Esophagus muscularis mucosa (tissue), 4 donors: ENCODE measurements around the gene LRMDA.

Experiments
- EP300 ChIP-seq: sonication (generic); formaldehyde crosslinking; IDR thresholded peaks from one replicate; pipeline ENCODE4 v1.6.1; 2017; ENCODE audit warnings: antibody characterized with exemption
- POLR2A ChIP-seq: fragments of 450-650 bp; IDR thresholded peaks from one replicate; pipeline ENCODE4 v1.6.1; 2017; ENCODE audit warnings: antibody characterized with exemption, moderate library complexity, mild to moderate bottlenecking, low read depth
- POLR2AphosphoS5 ChIP-seq, 2 donors: sonication (generic); formaldehyde crosslinking; IDR thresholded peaks; one replicate each; pipeline ENCODE4 v1.6.1; 2017; ENCODE audit warnings: antibody characterized with exemption in 2 of 2
- TF ChIP-seq, protein P1 (sequence below), 3 experiments: fragments of 200-600 bp in 2 of 3; fragments of 450-650 bp in 1 of 3; sonication (generic) in 2 of 3; IDR thresholded peaks; one replicate each; pipeline ENCODE4 v1.5.1; 2017 to 2019; ENCODE audit warnings: antibody characterized with exemption in 3 of 3, mild to moderate bottlenecking in 2 of 3, moderate library complexity in 1 of 3

DNA sequence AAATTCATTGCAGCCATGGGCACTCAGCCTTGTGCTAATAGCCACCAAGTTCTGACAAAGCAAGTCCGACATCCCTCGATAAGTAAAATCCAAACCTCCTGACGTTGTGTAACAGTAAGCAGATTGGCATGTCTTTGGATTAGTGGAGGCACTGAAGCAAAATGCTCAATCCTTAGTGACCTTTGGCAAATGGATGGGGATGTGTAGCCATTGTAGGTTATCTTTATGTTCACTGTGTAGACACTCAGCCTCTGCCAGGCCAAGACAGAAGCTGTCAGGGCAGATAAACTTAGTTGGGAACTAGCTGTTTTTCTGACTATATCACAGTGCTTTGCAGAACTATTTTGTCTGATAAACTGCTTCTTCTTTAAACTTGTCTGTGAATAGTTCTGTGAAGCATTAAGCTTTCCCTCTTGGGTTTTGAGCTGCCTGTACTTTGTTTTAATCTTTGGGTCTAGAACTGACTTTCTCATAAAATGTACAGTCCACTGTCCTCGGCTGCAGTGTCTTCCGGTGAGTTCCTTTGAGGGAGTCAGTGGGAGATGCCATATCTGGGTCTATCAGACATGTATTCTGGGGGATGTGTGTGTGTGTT, 220.8 kb downstream of the LRMDA start:
- TF ChIP-seq, protein P1, sequence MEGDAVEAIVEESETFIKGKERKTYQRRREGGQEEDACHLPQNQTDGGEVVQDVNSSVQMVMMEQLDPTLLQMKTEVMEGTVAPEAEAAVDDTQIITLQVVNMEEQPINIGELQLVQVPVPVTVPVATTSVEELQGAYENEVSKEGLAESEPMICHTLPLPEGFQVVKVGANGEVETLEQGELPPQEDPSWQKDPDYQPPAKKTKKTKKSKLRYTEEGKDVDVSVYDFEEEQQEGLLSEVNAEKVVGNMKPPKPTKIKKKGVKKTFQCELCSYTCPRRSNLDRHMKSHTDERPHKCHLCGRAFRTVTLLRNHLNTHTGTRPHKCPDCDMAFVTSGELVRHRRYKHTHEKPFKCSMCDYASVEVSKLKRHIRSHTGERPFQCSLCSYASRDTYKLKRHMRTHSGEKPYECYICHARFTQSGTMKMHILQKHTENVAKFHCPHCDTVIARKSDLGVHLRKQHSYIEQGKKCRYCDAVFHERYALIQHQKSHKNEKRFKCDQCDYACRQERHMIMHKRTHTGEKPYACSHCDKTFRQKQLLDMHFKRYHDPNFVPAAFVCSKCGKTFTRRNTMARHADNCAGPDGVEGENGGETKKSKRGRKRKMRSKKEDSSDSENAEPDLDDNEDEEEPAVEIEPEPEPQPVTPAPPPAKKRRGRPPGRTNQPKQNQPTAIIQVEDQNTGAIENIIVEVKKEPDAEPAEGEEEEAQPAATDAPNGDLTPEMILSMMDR (IDR thresholded peaks at IDR 0.05): no peak
- TF ChIP-seq POLR2AphosphoS5 (IDR thresholded peaks at IDR 0.05) (no peak), POLR2A (no peak), EP300 (no peak)
